Keratinocyte (primary cell): Measurements from ENCODE around the gene TMED7.

Source experiments
- CTCF ChIP-seq, 3 experiments: IDR thresholded peaks in 1 of 3; conservative IDR thresholded peaks in 1 of 3; optimal IDR thresholded peaks in 1 of 3; 2 replicates in 2 of 3; 3 replicates in 1 of 3; pipeline versions ENCODE3 to v1.5.1; 2011; ENCODE audit warnings: low read length in 3 of 3, mild to moderate bottlenecking in 3 of 3, moderate library complexity in 2 of 3, control low read depth in 1 of 3, inconsistent platforms in 1 of 3; ENCODE audit not compliant: insufficient read depth in 2 of 3; ENCODE audit errors: extremely low read depth in 1 of 3
- EZH2 ChIP-seq: IDR thresholded peaks from one replicate; pipeline ENCODE4 v1.6.1; 2012; ENCODE audit warnings: inconsistent platforms, mild to moderate bottlenecking, low read length, moderate library complexity

DNA sequence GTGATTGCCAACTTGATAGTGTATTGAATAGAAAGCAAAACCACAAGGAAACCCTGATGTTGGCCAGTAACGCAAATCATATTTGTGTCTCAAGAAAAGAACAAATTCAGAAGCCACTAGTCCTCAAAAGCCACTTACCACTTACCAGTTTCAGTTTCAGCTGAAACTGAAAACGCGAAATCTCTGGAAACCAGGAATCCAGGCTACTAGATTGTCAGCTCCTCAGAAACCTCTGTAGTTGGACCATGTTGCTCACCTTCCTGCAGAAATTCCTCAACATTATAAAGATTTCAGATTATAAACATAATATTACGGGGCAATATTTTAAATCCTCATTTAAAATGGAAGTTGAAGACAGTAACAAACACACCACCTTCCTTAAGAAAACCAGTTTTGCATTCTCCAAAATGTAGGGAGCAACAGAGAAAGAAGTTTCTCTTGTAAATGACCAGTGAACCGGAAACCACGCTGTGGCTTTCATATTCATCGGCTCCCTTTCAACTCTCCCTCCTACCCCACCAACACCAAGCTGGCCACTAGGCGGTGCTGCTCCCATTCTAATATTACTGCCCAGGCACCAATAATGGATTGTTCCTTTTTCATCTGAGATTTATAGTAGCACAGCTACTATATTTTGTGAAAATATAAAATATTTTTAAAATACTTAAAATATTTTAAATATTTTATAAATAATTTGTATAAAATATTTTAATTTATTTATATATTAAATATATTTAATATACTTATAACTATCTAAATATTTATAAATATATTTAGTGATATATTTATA, 8.7 kb upstream of the TMED7 start:
- peak; percentile 69 to 91 (median 91) for TF ChIP-seq CTCF (optimal IDR thresholded peaks at IDR 0.05 in 1 of 3, IDR thresholded peaks at IDR 0.05 in 1 of 3, conservative IDR thresholded peaks at IDR 0.05 in 1 of 3; ENCODE audit: extremely low read depth in 1 of 3, insufficient read depth in 2 of 3, low read length in 3 of 3)
- TF ChIP-seq EZH2: no peak
